SH-SY5Y (cell line): ENCODE measurements around the gene GAB2.

Experiments
- GATA2 ChIP-seq: IDR thresholded peaks from 2 replicates; pipeline ENCODE4 v1.6.1; 2011; ENCODE audit warnings: mild to moderate bottlenecking, low read depth, low read length
- GATA3 ChIP-seq: IDR thresholded peaks from 2 replicates; pipeline ENCODE4 v1.6.1; 2011; ENCODE audit warnings: low read depth, mild to moderate bottlenecking, low read length, moderate library complexity

DNA sequence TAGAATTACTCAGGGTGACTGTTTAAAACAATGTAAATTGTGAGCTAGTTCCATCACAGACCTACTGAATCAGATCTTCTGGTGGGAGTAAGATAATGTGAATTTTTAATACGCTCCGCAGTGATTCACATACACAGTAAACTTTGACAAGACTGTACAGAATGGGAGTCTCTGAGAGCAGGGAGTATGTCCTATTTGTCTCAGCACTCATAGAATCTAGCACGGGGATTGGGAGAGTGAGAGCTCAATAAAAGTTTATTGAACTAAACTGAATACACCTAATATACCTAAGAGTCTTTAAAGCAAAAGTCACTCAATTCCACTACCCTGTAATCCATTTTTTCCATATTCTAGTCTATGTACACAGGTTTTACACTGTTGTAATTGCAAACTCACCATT, 11.2 kb upstream of the GAB2 start:
- TF ChIP-seq GATA3 (no peak), GATA2 (no peak)
